Measurements from ENCODE around the gene DGUOK.

DGUOK gene

DNA sequence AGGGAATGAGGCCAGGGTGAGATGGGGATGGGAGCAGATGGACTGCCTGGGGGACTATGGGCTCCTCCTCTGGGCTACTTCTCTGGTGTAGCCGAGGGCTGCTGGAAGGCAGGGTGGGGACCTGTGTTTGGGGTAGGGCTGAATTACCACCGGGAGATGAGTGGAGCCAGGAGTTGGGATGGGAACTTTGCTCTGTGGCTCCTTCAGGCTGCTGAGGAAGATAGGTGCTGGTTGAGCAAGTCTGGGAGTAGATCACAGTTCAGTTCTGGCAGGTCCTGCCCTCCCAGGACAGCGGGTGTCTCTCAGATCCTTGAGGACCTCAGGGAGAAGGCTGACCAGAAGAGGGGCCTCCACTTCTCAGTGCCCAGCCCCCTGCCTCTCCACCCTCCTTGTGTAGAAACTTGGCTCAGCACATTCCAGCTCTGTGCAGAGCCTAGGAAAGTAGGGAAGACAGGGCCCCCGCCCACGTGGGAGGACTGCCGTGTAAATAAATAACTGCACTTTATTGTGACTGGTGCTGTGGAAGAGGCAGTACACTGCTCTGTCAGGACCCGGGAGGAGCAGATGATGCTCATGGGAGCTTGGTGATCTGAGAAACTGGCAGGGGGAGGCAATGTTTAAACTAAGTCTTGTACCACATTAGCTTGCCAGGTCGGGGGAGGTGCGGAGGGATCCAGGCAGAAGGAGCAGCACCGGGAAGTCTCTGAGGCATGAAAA, 73.4 kb downstream of the DGUOK start:
- DNase-seq = peak; percentile 47

DNA sequence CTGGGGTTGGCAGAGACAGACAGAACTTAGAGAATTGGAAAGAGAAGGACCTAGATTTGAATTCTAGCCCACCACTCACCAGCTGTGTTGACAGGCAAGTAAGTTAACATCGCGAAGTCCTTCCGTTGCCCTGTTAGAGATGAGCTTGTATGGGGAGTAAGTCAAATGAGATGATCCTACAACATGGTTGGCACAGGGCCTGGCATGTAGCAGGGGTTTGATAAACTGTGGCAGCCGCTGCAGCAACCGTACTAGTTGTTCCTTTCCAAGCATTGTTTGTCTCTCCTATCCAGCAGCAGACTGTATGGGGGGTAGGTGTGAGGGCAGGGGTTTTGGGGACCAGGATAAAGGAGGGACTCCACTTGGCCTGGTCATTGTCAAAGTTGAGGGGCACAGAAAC, 74.0 kb downstream of the DGUOK start:
- DNase-seq = no peak

GRCh38 chr2:74001121-74001520, 74.4 kb downstream of the DGUOK start:
- DNase-seq = peak; percentile 57

- DNase-seq = no peak
These were observed 75.3 kb downstream of the DGUOK start for GRCh38 chr2:74001781-74002504.

- peak; percentile 92 for DNase-seq
These were observed 76.1 kb downstream of the DGUOK start for GRCh38 chr2:74002505-74003421.

DNA sequence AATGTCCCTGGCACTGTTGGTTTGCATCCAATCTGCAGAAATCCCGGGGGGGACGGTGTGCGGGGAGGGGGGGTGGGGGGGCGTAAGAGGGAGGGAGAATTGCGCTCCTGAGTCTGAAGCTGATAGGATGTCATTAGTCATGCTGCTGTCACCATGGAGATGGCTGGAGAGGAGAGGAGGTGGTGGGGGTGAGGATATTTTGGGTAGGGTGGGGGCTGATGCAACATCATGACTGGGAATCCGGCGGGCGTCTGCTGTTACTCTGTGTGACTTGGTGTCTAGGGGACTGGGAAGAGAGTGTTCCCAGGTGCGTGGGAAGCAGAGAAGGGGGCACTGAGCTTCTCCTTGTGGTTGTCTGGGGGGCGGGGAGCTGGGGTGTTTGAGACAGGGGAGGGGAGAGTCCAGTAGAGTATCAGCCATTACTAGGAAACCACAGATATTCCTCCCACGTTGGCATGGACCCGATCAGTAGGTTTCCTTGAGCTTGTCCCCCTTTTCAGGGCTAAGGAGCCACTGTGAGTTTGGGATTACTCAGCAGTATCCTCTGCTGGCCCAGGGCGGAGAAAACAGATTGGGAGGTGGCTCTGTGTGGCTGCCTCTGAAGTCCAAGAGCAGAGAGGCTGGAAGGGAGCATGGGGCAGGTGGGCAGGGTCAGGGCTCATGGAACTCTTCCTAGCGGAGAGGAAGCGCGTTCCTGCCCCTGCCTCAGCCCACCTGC, 77.0 kb downstream of the DGUOK start:
- no peak for DNase-seq

GRCh38 chr2:74004212-74005182, 77.8 kb downstream of the DGUOK start:
- peak; percentile 18 for DNase-seq

GRCh38 chr2:74005786-74006185, 79.1 kb downstream of the DGUOK start:
- no peak for DNase-seq

- peak; percentile 61 for DNase-seq
These were observed 79.8 kb downstream of the DGUOK start for GRCh38 chr2:74006459-74006858.

- DNase-seq = peak; percentile 15
These were observed 80.4 kb downstream of the DGUOK start for GRCh38 chr2:74007121-74007520.

DNA sequence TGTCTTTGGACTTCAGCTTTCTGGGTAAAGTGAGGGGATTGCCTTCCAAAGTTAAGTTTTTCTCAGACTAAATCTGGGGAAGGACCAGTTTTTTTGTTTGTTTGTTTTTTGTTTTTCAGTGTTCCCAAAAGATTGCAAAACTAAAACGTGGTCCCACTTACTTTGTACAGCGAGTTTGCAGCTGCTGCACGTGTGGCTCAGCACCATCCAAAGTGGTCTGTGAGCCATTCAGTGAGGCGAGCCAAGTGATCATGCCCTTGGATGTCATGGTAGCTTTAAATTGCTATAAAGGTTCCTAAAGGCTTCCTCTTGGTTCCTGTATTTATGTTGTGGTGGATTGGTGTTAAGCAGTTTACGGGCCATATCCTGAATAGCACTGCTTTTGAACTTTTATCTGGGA, 81.0 kb downstream of the DGUOK start:
- no peak for DNase-seq
